Nucleus accumbens (tissue), 56 donors: ENCODE data around the gene FTSJ1.
"Not testable (repeated sequence)": the region's sequence is repeated elsewhere in the genome, so short reads cannot be mapped to it uniquely, and the experiment has no call there.

Experiments used
- DNase-seq, 56 donors: peaks; one replicate each; lab custom pipeline; 2025; lab: John Stamatoyannopoulos, UW

The FTSJ1 gene

DNA sequence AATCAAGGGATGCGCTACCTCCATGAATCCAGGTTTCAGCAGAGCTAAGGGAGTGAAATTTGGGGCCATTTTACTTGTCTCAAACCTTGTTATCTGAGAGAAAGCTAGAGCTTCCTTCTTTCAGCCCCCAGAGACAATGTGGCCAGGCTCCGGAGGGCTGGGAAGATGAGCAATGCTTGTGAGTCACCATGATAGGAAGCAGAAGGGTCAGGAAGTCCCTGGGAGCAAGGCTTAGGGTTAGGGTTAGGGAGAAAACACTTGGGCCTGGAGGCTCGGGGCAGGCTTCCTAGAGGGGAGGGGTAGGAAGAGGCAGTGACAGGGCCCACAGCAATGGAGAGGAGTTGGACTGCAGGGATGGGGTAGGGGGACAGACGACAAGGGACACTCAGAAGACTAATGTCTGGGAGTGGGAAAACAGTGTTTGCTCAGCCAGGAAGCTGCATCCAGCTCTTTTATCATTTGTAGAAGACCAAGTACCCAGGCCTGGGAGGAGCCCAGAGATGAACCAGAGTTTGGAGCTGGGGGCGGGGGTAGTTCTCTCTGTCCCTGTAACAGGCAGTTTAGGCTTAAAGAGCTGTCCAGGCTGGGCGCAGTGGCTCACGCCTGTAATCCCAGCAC lies 16.4 kb downstream of the FTSJ1 start:
- no peak for DNase-seq

DNA sequence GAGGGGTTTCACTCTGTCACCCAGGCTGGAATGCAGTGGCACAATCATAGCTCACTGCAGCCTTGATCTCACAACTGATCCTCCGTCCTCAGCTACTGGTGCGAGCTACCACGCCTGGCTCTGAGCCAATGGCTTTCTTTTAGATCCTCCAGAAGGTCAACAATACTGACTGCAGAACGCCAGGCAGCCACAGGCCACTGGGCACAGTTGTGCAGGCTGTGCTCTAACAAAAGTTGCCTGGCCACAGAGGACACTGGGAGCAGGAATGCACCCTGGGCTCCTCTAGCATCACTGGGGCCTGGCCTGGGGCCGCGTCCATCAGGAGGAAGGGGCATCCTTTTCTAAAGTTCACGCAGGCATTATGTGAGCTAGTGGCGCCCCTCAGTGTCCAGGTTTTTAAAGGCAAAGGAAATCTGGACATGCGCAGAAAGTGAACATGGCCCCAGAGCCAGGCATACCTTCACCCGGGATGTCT lies 17.9 kb downstream of the FTSJ1 start:
- peak in 17 of 56 donors; percentile 0 to 50 (median 9) for DNase-seq

DNA sequence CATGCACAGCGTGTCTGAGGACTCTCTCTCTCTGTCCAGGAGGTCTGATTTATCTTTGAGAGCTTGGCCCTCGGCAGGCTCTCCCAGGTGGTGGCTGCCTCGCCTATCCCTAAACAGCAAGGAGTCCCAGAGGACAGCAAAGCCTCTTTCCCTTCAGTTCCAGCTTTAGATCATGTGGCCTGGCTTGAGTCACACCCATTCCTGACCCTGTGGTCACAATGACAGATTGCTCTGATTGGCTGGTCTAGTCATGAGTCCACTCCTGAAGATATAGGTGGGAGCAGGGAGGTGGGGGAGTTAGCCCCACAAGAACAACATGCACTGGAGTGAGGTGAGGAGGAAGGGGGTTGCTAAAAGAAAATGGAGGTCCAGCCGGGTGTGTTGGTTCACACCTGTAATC lies 20.7 kb downstream of the FTSJ1 start:
- no peak for DNase-seq

GRCh38 chrX:48497871-48498270 lies 21.9 kb downstream of the FTSJ1 start:
- DNase-seq = peak in 5 of 56 donors; percentile 1 to 10 (median 5)

DNA sequence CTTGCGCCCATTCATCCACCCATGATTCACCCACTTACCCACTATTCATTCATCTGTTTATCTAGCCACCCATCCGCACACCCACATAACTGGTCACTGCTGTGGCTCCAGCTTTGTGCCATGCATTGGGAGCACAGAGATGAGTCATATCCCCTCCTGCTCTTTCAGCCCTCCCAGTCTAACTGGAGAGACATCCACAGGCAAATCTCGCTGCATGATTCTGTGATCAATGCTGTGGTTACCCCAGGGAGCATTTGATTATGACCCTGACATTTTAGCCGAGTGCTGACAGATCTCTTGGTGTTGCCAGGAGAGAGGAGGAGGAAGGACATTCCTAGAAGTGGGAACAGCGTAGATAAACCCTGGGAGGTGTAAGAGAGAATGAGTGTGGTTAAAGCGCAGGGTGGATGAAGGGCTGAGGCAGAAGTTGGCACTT lies 22.4 kb downstream of the FTSJ1 start:
- DNase-seq = no peak

GRCh38 chrX:48504261-48504660 lies 28.3 kb downstream of the FTSJ1 start:
- no peak for DNase-seq

GRCh38 chrX:48505481-48505880 lies 29.5 kb downstream of the FTSJ1 start:
- DNase-seq = no peak

DNA sequence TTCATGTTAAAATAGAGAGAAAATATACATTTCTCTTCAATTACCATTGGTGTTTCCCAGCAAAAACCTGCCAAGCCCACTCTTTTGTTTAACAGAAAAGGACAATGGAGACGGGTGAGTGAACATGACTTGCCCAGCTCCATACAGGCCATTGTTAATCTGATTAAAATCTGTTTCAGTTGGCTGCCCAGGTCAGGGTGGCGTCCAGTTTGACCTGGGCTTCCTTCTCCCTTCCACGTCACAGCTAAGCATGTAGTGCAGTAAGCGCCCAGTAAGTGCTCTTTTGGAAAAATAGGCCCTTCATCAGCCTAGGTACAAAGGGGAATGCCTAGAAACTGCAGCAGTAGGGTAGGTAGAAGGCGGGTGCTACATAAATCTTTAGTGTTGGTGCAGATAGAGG lies 31.2 kb downstream of the FTSJ1 start:
- DNase-seq = no peak

DNA sequence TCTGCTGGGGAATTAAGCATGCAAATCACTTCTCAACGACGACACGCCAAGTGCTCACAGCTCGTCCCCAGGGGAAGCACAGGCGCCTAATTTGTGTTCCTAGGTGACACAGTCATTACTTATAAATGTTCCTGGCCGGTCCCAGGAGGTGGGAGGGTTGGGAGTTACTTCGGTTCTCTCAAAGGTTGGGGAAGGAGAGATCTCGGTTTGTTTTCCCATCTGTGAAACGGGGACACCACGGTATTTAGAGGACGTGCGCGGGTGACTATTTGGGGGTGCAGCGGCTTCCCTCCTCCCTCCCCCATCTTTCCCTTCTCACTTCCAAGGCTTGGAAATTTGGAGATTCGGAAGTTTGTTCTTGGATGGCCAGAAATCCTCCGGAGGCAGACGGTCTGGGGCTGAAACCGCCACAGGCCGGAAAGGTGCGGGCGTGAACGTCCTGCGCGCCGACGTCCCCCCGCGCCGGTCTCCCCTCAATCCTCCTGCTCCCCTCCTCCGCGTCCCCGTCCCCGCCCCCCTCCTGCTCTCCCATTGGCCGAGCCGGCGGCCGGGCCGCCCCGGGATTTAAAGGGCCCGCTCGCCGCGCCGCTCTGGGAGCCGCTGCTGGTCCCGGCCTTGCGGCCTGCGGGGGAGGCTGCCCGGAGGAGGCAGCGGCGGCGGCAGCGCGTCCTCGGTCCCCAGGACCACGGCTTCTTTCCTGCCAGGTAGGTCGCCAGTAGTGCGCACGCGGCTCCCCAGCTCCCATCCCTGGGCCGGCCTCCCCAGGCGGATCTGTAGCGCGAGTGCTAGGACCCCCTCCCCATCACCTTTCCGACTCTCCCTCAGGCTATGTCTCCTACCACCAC lies 32.6 kb downstream of the FTSJ1 start, which contains the start of gene PORCN:
PORCN (plus strand) TSS at position 593 of the 845 bp plus-strand sequence. CDS start 829 bp downstream, outside the sequence.
- DNase-seq = peak in 55 of 56 donors; percentile 2 to 83 (median 57)

GRCh38 chrX:48509245-48509590 lies 33.2 kb downstream of the FTSJ1 start:
- peak in 1 of 56 donors; percentile 3 for DNase-seq

DNA sequence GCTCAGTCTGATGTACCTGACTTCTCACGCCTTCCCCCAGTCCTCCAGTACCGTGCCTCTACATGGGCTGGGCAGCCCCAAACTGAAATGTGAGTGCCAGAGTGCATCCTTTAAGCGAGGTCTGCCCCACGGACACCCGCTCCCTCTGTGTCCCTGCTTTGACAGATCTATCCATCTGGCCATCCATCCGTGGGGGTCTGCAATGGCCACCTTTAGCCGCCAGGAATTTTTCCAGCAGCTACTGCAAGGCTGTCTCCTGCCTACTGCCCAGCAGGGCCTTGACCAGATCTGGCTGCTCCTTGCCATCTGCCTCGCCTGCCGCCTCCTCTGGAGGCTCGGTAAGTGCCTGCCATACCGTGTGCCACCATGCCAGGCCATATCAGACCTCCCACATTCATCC lies 33.6 kb downstream of the FTSJ1 start:
- DNase-seq = no peak

DNA sequence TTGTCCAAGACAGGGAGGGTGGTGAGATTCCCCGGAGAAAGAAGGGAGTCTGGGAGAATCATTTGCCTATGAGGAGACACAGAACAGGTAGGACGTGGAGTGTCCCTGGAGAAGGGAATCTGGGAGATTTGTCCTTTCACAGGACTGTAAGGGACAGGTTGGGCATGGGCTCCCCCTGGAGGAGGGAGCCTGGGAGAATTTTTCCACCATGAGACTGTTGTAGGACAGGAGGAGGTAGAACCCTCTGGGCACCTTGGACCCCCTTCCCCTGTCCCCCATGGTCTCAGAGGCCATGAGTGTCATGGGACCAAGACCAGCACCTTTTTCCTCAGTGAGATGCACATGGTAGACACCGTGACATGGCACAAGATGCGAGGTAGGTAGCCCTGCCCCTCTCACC lies 35.6 kb downstream of the FTSJ1 start:
- DNase-seq = peak in 1 of 56 donors; percentile 4

DNA sequence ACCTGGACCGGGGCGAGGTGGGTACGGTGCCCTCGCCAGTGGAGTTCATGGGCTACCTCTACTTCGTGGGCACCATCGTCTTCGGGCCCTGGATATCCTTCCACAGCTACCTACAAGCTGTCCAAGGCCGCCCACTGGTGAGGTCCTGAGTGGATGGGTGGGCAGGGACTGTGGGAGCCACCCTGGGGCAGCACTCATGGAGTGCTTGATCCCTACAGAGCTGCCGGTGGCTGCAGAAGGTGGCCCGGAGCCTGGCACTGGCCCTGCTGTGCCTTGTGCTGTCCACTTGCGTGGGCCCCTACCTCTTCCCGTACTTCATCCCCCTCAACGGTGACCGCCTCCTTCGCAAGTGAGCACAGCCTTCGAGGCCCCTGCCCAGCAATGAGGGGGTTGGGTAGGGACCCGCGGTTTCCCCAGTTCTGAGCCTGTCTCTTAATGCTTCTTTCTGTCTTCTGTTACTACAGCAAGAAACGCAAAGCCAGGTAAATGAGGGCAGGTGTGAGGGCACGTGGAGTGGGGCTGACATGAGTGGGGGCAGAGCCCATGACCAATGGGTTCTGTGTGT lies 36.5 kb downstream of the FTSJ1 start:
- DNase-seq = no peak

- DNase-seq = no peak
Observed at GRCh38 chrX:48513670-48514069, 37.7 kb downstream of the FTSJ1 start.

DNA sequence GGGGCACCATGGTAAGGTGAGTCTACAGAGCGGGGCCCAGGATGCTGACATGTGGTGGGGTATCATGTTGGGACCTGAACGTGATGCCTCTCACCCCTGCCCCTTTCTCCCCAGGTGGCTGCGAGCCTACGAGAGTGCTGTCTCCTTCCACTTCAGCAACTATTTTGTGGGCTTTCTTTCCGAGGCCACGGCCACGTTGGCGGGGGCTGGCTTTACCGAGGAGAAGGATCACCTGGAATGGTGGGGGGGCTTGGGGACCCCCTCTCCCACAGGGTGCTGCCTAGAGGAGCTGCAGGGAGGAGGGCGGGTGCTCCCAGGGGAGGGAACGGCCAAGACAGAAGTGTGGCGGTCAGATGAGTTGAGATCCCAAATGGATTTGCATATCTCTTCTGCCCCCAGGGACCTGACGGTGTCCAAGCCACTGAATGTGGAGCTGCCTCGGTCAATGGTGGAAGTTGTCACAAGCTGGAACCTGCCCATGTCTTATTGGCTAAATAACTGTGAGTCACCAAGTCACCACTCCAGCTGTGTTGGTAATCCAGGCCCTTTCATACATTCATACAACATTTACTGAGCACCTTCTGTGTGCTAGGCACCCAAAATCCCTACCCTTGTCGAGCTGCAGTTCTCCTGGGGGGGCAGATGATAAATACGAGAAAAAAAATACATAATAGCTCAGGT lies 38.3 kb downstream of the FTSJ1 start:
- no peak for DNase-seq

DNA sequence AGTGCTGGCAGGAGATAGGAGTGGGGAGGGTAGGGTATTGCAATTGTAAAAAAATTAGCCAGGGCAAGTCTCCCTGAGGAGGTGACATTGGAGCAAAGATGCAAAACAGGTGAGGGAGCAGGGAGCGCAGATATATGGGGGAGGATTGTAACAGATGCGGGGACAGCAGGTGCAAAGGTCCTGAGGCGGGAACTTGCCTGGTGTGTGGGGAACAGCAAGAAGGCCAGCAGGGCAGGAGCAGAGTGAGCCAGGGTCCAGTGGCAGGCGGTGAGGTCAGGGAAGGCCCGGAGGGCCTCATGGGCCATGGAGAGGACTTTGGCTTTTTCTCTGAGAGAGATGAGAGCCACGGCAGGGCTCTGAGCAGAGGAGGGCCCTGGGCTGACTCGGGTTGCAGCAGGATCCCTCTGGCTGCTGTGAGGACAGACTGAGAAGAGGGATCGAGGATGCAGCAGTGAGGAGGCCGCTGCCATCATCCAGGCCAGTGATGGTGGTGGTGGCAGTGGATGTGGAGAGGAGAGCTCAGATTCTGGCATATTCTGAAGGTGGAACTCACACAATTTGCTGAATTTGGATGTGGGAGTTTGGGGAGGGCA lies 39.0 kb downstream of the FTSJ1 start:
- no peak for DNase-seq

DNA sequence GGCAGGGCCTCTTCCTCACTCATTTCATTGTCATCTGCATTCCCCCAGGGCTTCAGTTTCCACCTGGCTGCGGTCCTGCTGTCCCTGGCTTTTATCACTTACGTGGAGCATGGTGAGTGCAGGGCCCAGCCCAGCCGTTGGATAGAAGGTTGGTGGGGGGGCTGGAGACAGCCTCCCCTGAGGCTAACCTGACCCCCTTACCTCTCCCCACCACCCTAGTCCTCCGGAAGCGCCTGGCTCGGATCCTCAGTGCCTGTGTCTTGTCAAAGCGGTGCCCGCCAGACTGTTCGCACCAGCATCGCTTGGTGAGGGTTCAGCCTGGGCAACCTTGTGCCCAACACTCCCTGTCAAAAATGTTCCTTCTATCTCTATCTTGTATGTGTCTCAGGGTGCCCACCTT lies 39.8 kb downstream of the FTSJ1 start:
- no peak for DNase-seq

- no peak for DNase-seq
Observed at GRCh38 chrX:48516285-48516684, 40.3 kb downstream of the FTSJ1 start.

GRCh38 chrX:48516987-48517386 lies 41.0 kb downstream of the FTSJ1 start:
- no peak for DNase-seq

- not testable (repeated sequence) for DNase-seq
Observed at GRCh38 chrX:48519481-48519880, 43.5 kb downstream of the FTSJ1 start.

DNA sequence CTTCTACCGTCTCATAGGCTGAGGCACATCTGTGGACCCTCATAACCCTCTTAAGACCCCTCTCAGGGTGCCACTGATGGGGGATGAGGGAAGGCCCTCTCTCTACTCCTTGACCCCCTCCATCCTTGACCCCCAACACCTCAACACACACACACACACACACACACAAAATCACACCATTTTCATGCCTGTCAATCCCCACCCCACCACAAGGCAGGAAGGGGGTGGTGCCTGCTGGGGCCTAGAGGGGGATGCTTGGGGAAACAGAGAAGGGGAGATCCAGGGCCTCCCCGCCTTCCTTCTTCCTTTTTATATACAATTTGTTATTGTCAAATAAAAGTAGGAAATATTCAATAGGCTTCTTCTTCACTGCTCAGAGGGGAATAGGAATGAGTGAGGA lies 44.5 kb downstream of the FTSJ1 start:
- DNase-seq = no peak
